HepG2 (cell line): ENCODE measurements around the gene IQSEC1. TPM values are rescaled to one million over a fixed set of nuclear protein-coding genes. Genes with fewer than 3 reads are reported as not detected.

Experiments
- ATAC-seq: fragments of 200-7000 bp; cut with Tn5 transposase; 3 replicates; pipeline ENCODE4 v1.9.1; 2020; ENCODE audit warnings: mild to moderate bottlenecking, moderate library complexity
- BruUV-seq: library from RNA; stranded (reverse); fragments of 400-500 nt; replicated peaks from 2 replicates; lab custom pipeline; 2021; lab: Mats Ljungman, UMichigan
- CTCF ChIA-PET: fragments of 300-600 bp; formaldehyde crosslinking; extraction: SDS; loops from one replicate; lab custom pipeline; 2021; ENCODE audit warnings: low total read pairs, inconsistent platforms, low intra/inter-chr PET ratio; lab: Yijun Ruan, JAX
- POLR2A ChIA-PET: fragments of 350-600 bp; sonication (Branson Sonifier 250); formaldehyde crosslinking; loops from one replicate; lab custom pipeline; 2020; ENCODE audit warnings: antibody characterized with exemption, inconsistent platforms; lab: Yijun Ruan, JAX
- DNase-seq: peaks from one replicate; pipeline ENCODE4 v3.0.0-alpha.2; 2015; ENCODE audit warnings: low spot score
- FAIRE-seq: peaks from 3 replicates; lab custom pipeline; 2011; peaks lifted over from hg19 to GRCh38; lab: Jason Lieb, UNC
- H2AFZ ChIP-seq: one replicate; pipeline ENCODE4 v1.6.1; 2011; ENCODE audit warnings: low read length, inconsistent platforms
- H3K27ac ChIP-seq: fragments of 300-600 bp; 3 replicates; pipeline ENCODE4 v1.8.0; 2011; ENCODE audit warnings: mixed run types, mild to moderate bottlenecking, mixed read lengths, low read length, inconsistent platforms; ENCODE audit not compliant: insufficient read depth; ENCODE audit errors: extremely low read length
- H3K27me3 ChIP-seq, 2 experiments: fragments of 200-600 bp in 1 of 2; 2 replicates in 1 of 2; 3 replicates in 1 of 2; pipeline versions ENCODE4 v1.6.0 to v1.8.0; 2011; ENCODE audit warnings: low read length in 2 of 2, mild to moderate bottlenecking in 2 of 2, moderate library complexity in 2 of 2, inconsistent platforms in 1 of 2; ENCODE audit not compliant: insufficient read depth in 2 of 2, control insufficient read depth in 1 of 2
- H3K36me3 ChIP-seq, 2 experiments: fragments of 200-600 bp in 1 of 2; replicated peaks in 1 of 2; 2 replicates in 1 of 2; 3 replicates in 1 of 2; pipeline versions ENCODE4 v1.5.1 to v1.8.0; 2011; ENCODE audit warnings: low read length in 2 of 2, inconsistent platforms in 1 of 2; ENCODE audit not compliant: insufficient read depth in 2 of 2, control insufficient read depth in 1 of 2
- H3K4me1 ChIP-seq: 2 replicates; pipeline ENCODE4 v1.5.1; 2012; ENCODE audit warnings: low read length, inconsistent platforms; ENCODE audit not compliant: insufficient read depth
- H3K4me2 ChIP-seq: 2 replicates; pipeline ENCODE4 v1.6.0; 2011; ENCODE audit warnings: low read depth, low read length, inconsistent platforms
- H3K4me3 ChIP-seq, 3 experiments: fragments of 200-600 bp in 1 of 3; sonication (generic), shearing (Covaris generic) in 1 of 3; replicated peaks in 1 of 3; 2 replicates each; pipeline ENCODE4 v1.5.1; 2011 to 2016; ENCODE audit warnings: low read length in 3 of 3, inconsistent platforms in 2 of 3, low read depth in 2 of 3, mild to moderate bottlenecking in 2 of 3, control low read depth in 1 of 3, mixed read lengths in 1 of 3; ENCODE audit not compliant: insufficient read depth in 1 of 3
- H3K79me2 ChIP-seq: one replicate; pipeline ENCODE4 v1.6.1; 2011; ENCODE audit warnings: low read length, inconsistent platforms; ENCODE audit not compliant: insufficient read depth
- H3K9ac ChIP-seq: 2 replicates; pipeline ENCODE4 v1.6.0; 2011; ENCODE audit warnings: mild to moderate bottlenecking, low read depth, low read length, inconsistent platforms; ENCODE audit not compliant: insufficient read depth
- H3K9me3 ChIP-seq: 2 replicates; pipeline ENCODE4 v1.5.1; 2012; ENCODE audit warnings: mild to moderate bottlenecking, low read length
- H4K20me1 ChIP-seq: 2 replicates; pipeline ENCODE4 v1.6.0; 2011; ENCODE audit warnings: inconsistent platforms, mild to moderate bottlenecking, low read length, moderate library complexity; ENCODE audit not compliant: insufficient read depth
- AGO2 ChIP-seq: fragments of 200-400 bp; formaldehyde crosslinking; optimal IDR thresholded peaks from 2 replicates; pipeline ENCODE3; 2017; ENCODE audit warnings: mild to moderate bottlenecking, low read depth, low read length, moderate library complexity
- FOXA1 ChIP-seq, 2 experiments: fragments of 450-650 bp in 1 of 2; sonication (generic) in 1 of 2; formaldehyde crosslinking in 1 of 2; IDR thresholded peaks; 2 replicates each; pipeline versions ENCODE4 v1.4.0 to v1.6.1; 2016 to 2020; ENCODE audit warnings: missing genetic modification reagents in 1 of 2
- RBM22 ChIP-seq: fragments of 200-400 bp; formaldehyde crosslinking; optimal IDR thresholded peaks from 2 replicates; pipeline ENCODE3; 2017; ENCODE audit warnings: mild to moderate bottlenecking, low read length, moderate library complexity
- TGIF2 ChIP-seq: IDR thresholded peaks from 2 replicates; pipeline ENCODE4 v1.6.1; 2016; ENCODE audit warnings: control low read depth, missing compliant biosample characterization
- WGBS: methylation state at CpG from one replicate; pipeline ENCODE4 v1.1.6; 2017; ENCODE audit warnings: low lambda C conversion rate; 5-methylcytosine and 5-hydroxymethylcytosine counted together
- in situ Hi-C: cut with HindIII; loops from 2 replicates; pipeline ENCODE4 v1.10.0; 2017; ENCODE audit warnings: low pct_unique_long_range_greater_than_20kb; ENCODE audit not compliant: extremely low pct_ligation_motif_present
- intact Hi-C: fragments of 100-400 bp; cut with micrococcal nuclease; formaldehyde crosslinking; loops from one replicate; pipeline ENCODE4 v1.10.0; 2022; ENCODE audit not compliant: unreplicated experiment
- polyA plus RNA-seq, 8 experiments: library from polyadenylated mRNA; depleted of rRNA in 3 of 8; stranded (reverse) in 7 of 8; unstranded in 1 of 8; fragments of >200 nt; fragmentation: Illumina TruSeq in 4 of 8; extraction: Trizol in 4 of 8; gene quantifications; 2 replicates each; pipeline versions ENCODE4 v1.2.1 to v1.2.3, GENCODE V29; 2011 to 2016; ENCODE audit warnings: low read depth in 4 of 8, missing spikeins in 1 of 8, mixed read lengths in 1 of 8; ENCODE audit not compliant: insufficient read depth in 1 of 8
- total RNA-seq, 5 experiments: library from RNA; depleted of rRNA; stranded (reverse); fragments of >200 nt; fragmentation: Illumina TruSeq; extraction: Trizol; gene quantifications; 2 replicates each; pipeline ENCODE4 v1.2.3, GENCODE V29; 2016; ENCODE audit warnings: low read depth in 1 of 5
- TF ChIP-seq, protein P1 (sequence below): sonication (generic); formaldehyde crosslinking; IDR thresholded peaks from 2 replicates; pipeline ENCODE4 v1.4.0; 2020; ENCODE audit warnings: missing genetic modification reagents

IQSEC1 gene
- total and polyA plus RNA-seq, 2 of the 13 experiments (the other 11 are each of a cell fraction or from before 2014, with no cell fraction given): 17.4 to 20.2 TPM

DNA sequence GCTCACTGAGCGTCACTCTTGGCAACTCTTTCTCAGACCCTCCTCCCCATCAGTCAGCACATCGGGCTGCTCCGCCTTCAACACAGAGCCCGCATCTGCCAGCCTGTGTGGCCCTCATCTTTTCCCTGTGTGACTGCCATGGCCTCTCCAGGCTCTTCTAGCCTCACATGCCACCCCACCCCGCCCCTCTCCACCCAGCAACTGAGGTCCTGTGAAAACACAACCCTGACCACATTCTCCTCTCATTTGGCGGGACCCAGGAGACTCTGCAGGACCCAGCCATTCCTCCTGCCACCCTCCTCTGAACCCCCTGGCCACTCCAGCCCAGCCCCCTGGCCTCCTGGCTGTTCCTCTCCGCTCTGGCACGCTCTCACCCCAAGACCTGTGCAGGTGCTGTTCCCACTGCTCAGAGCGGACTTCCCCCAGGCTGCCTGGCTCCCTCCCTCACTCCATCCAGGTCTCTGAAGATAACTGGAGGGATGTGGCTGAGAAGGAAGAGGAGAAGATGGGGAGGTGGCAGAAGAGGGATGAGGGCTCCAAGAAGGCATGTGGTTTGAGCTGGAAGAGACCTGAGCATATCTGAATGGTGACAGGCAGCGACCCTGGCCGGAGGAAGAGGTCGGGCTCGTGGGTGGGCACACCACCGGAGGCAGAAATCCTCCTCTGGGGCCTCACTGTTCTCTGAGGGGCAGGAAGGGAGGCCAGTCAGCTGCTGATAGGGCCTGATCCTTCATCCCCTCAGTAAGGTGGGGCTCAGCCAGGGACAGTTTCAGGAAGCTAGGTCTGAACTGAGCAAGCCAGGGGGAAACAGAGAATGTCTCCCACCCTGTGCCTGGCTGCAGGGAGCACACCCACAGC lies 120.7 kb downstream of the IQSEC1 start:
- H3K79me2 ChIP-seq: peaks cover 83% of the 10 kb centered on the region
- DNase-seq: no peak
- intact Hi-C loops (no loop called here), in situ Hi-C loops (no loop called here)
- H3K27ac ChIP-seq: no peak overlapping the region
- no peak for ATAC-seq
- no peak overlapping the region for H3K4me3 ChIP-seq
- peaks cover 50% of the 10 kb centered on the region for H4K20me1 ChIP-seq
- 99% methylated on average over 14 of the region's 14 CpGs for WGBS
- peaks cover 24% of the 10 kb centered on the region for H3K4me1 ChIP-seq
- no peaks in the 10 kb centered on the region for H3K9me3 ChIP-seq
- no peak overlapping the region for H2AFZ ChIP-seq
- TF ChIP-seq TGIF2 (no peak), AGO2 (peak; percentile 6), FOXA1 (IDR thresholded peaks at IDR 0.05) (no peak), FOXA1 (CRISPR knock-in tag; IDR thresholded peaks at IDR 0.05) (no peak), RBM22 (peak; percentile 87)
- TF ChIP-seq, protein P1, sequence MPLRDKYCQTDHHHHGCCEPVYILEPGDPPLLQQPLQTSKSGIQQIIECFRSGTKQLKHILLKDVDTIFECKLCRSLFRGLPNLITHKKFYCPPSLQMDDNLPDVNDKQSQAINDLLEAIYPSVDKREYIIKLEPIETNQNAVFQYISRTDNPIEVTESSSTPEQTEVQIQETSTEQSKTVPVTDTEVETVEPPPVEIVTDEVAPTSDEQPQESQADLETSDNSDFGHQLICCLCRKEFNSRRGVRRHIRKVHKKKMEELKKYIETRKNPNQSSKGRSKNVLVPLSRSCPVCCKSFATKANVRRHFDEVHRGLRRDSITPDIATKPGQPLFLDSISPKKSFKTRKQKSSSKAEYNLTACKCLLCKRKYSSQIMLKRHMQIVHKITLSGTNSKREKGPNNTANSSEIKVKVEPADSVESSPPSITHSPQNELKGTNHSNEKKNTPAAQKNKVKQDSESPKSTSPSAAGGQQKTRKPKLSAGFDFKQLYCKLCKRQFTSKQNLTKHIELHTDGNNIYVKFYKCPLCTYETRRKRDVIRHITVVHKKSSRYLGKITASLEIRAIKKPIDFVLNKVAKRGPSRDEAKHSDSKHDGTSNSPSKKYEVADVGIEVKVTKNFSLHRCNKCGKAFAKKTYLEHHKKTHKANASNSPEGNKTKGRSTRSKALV (CRISPR knock-in tag): no peak
- no peaks in the 10 kb centered on the region for H3K27me3 ChIP-seq
- peaks cover 13 to 24% of the 10 kb centered on the region in 2 experiments; a peak in 3 of 5 replicates for H3K36me3 ChIP-seq
- no peak overlapping the region for H3K4me2 ChIP-seq
- POLR2A ChIA-PET: interaction anchor here (1.2 kb wide), 1 partner anchor 12 kb away, joined by 3 read pairs; no protein-coding TSS in a partner anchor
- no peak for FAIRE-seq
- no TSS peak for BruUV-seq
- CTCF ChIA-PET: no interaction called here
- H3K9ac ChIP-seq: no peak overlapping the region
